Breast epithelium (tissue), 3 donors: ENCODE data around the gene MAFG.

Experiments
- CTCF ChIP-seq, 3 donors: fragments of 450-650 bp; IDR thresholded peaks; one replicate each; pipeline ENCODE4 v1.5.1; 2016 to 2017; ENCODE audit warnings: antibody characterized with exemption in 3 of 3, mild to moderate bottlenecking in 3 of 3, moderate library complexity in 3 of 3
- POLR2A ChIP-seq: fragments of 450-650 bp; IDR thresholded peaks from one replicate; pipeline ENCODE4 v1.6.1; 2016; ENCODE audit warnings: antibody characterized with exemption, mild to moderate bottlenecking, moderate library complexity

GRCh38 chr17:81968850-81969812 is 41.6 kb upstream of the MAFG start:
- TF ChIP-seq POLR2A (no peak), CTCF (IDR thresholded peaks at IDR 0.05) (no peak)
